ENCODE measurements around the gene VASH2. TPM values are rescaled to one million over a fixed set of nuclear protein-coding genes. Genes with fewer than 3 reads are reported as not detected.
"Not testable (repeated sequence)": the region's sequence is repeated elsewhere in the genome, so short reads cannot be mapped to it uniquely, and the experiment has no call there.

VASH2 gene
- total RNA-seq, 1 experiment from 2014 or later: 2.9 TPM

DNA sequence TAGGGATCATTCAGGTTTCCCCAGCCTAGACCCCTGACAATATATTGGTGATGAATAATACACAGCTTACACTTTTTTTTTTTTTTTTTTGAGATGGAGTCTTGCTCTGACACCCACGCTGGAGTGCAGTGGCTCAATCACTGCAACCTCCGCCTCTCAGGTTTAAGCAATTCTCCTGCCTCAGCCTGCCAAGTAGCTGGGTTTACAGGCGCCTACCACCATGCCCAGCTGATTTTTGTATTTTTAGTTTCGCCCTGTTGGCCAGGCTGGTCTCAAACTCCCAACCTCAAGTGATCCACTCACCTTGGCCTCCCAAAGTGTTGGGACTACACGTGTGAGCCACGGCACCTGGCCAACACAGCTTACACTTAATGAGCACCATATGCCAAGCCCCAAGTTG, 7.2 kb downstream of the VASH2 start:
- DNase-seq (ENCODE audit: low spot score): no peak

- peak; percentile 49 for DNase-seq (ENCODE audit: low spot score)
These were observed 7.8 kb downstream of the VASH2 start for GRCh38 chr1:212958175-212958574.

DNA sequence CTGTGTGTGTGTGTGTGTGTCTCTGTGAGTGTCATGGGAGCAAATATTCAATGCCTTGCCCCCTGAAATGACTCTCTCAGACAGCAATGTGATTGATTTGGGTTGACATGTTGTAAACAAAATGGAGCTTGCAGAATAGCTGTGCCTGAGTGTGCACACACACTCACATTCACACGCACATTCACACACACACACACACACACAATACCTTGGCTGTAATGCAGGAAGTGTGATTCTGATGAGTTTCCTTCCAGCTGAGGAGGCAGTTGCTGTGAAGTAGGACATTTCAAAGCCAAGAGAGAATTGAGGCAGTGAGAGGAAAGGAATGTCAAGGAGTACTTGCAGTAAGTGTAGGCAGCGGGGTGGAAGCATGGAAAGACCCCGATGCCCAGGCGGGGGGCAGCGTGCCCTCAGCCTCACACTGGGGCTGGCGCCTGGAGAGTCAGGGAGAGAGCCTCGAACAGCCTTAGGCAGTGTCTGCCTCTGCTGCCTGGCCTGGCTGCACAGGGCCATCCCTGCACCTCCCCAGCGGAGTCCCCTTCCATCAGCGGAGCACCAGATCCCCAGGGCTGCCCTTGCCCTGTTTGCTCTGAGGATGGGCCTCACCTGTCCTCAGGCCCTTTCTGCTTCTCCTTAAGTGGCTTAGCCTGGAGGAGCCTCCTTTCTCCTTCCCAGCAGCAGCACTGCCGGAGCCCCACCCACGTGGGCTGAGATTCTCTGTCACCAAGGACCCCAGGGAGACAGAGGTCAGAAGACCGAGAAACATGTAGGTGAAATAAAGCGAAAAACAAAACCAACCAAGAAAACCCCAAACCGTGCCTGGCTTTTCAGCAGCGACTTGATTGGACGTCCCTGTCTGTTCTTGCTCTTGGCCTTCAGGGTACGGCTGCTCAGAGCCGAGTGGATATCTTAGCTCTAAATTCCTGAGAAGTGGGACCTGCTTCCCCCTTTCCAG, 9.2 kb downstream of the VASH2 start:
- DNase-seq (ENCODE audit: low spot score): no peak

DNA sequence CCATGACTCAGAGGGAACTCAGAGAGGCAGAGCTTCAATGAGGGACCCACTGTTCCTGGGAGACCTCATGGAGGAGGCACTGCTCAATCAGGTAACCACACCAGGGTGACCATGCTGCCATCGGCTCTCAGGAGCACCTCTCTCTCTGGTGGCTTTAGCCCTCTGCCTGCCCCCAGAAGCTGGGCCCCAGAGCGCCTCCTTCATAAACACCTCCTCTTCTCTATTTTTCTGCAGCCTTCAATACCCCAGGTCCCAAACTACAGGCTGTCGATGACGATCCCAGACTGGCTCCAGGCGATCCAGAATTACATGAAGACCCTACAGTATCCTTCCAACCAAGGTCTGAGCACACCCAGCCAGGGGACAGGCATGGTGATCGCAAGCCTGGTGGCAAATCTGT, 10.6 kb downstream of the VASH2 start:
- DNase-seq (ENCODE audit: low spot score): no peak

GRCh38 chr1:212962509-212962908, 12.2 kb downstream of the VASH2 start:
- DNase-seq (ENCODE audit: low spot score): no peak

GRCh38 chr1:212964102-212964501, 13.8 kb downstream of the VASH2 start:
- DNase-seq (ENCODE audit: low spot score): no peak

DNA sequence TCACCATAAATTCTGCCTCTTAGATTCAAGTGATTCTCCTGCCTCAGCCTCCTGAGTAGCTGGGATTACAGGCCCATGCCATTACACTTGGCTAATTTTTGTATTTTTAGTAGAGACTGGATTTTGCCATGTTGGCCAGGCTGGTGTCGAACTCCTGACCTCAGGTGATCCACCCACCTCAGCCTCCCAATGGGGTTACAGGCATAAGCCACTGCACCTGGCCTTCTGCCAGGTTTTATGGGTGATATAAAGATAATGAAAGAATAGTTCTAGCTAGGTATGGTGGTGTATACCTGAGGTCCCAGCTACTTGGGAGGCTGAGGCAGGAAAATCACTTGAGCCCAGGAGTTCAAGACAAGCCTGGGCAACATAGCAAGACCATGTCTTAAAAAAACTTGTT, 14.7 kb downstream of the VASH2 start:
- not testable (repeated sequence) for DNase-seq (ENCODE audit: low spot score)

GRCh38 chr1:212966616-212967015, 16.3 kb downstream of the VASH2 start:
- DNase-seq (ENCODE audit: low spot score): no peak

- peak; percentile 69 for DNase-seq (ENCODE audit: low spot score)
These were observed 17.5 kb downstream of the VASH2 start for GRCh38 chr1:212967801-212968200.

DNA sequence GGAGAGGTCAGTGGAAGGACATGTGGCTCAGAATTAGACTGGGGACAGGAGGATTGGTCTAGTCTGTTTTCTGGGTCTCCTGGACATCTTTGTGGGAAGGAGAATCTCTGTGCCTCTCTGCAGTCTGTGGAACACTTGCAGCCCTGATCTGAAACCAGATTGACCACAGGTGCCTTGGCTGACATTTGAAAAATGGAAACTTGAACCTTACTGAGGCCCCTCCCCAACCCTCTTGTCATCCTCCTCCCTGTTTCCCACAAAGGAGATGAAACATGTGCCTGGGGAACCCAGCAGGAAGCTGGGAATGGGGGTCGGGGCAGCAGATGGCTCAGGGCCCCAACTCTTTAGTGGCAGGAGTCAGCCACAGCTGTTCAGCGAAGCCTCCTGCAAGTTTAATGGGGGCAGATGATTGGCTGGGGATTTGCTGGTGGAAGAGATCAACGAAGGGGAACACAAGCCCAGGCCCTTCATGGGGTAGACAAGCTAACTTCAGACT, 18.1 kb downstream of the VASH2 start:
- DNase-seq (ENCODE audit: low spot score): no peak

GRCh38 chr1:212970085-212970484, 19.7 kb downstream of the VASH2 start:
- no peak for DNase-seq (ENCODE audit: low spot score)

DNA sequence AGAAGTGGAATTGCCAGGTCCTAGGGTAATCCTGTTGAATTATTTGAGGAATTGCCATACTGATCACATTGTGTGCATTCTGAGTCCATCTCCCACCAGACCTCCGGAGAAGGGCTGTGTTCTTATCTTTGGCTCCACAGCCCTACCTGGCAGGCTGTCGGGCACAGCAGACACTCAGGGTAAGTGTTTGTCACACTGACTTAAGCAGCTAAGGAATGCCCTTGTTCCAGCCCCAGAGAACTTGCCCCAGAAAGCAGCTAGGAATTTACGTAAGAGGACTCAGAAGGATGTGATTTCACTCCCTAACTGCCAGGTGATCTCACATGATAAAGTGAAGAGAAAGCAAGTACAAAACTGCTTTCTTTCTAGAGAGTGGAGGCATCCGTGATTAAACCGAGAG, 21.0 kb downstream of the VASH2 start:
- no peak for DNase-seq (ENCODE audit: low spot score)

GRCh38 chr1:212973426-212973825, 23.1 kb downstream of the VASH2 start:
- no peak for DNase-seq (ENCODE audit: low spot score)

DNA sequence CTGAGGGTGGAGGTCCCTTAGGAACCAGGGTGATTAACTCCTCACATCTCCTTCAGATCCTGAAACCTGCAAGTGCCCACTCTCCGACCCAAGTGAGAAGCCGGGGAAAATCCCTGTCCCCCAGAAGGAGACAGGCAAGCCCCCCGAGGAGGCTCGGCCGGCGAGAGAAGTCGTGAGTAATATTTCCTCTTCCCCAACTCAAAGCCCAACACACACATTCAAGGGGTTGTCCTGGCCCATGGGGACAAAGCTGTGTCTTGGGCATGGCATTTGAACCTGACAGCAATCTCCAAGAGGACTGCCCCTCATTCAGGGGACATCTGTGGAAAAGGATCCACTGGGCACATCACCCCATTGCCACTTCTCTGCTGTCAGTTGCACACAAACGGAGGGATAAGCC, 23.6 kb downstream of the VASH2 start:
- no peak for DNase-seq (ENCODE audit: low spot score)

DNA sequence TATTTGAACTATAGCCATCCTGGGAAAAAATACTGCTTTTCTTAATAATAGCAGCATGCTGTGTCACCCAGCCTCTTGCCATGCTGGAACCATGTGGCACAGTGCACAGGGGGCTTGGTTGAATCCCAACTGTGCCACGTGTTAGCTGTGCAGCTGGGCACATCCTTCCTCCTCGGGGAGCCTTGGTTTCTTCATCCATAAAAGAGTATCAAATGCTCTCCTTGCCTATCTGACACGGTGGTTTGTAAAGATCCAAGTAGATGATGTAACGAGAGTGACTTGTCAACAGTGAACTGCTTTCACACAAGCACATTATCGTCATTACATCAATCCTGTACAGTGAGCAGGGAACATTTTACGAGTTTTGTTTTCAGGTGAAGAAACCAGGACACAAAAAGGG, 24.4 kb downstream of the VASH2 start:
- no peak for DNase-seq (ENCODE audit: low spot score)

DNA sequence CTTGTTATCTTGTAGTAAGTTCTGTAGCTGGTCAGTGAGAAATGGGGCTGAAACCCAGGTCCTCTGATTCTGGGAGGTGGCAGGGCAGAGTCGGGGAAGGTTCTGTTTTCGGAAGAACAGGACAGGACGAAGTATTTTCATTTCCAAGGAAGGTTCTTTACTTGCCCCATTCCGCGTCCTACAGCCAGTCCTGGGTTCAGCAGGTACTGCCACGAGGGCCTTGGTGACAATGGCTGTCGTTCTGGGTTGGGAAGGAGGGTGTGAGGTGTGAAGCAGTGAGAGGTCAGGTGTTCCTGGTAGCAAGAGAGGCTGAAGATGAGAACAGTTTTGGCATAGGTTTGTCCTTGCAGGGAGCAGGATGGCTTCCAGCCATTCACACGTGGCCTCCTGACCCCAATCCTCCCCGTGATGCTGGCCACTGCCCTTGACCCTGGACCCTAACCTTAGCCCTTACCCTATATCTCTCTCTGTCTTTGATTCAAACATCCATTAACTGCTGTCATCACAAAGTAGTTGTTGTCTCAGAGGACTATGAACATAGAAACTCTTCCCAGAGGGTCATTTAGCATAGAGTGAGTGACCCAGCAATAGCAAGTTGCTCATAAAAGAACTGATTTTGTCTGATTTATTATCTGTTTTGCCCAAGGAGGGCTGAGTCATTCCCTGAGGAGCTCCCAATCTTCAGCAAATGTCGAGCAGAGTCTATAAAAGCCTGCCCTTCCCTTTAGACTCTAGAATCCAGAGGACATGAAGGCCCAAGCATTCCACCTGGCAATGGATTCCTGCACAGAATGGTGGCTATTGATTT, 25.0 kb downstream of the VASH2 start:
- peak; percentile 68 for DNase-seq (ENCODE audit: low spot score)

- no peak for DNase-seq (ENCODE audit: low spot score)
These were observed 26.2 kb downstream of the VASH2 start for GRCh38 chr1:212976586-212976985.

- no peak for DNase-seq (ENCODE audit: low spot score)
These were observed 27.7 kb downstream of the VASH2 start for GRCh38 chr1:212977781-212978645.

GRCh38 chr1:212979340-212980122, 29.2 kb downstream of the VASH2 start:
- DNase-seq (ENCODE audit: low spot score): no peak

- DNase-seq (ENCODE audit: low spot score): no peak
These were observed 29.9 kb downstream of the VASH2 start for GRCh38 chr1:212980123-212980785.
